ENCODE results near the gene GALNT10.

GRCh38 chr5:154286557-154286956 lies 96.0 kb downstream of the GALNT10 start:
- TF ChIP-seq CTCF (IDR thresholded peaks at IDR 0.05; ENCODE audit: control extremely low read depth in 1 of 3, insufficient read depth in 1 of 3, low read depth in 1 of 3, low read length in 3 of 3) (no peak), TEAD4 (IDR thresholded peaks at IDR 0.05; ENCODE audit: low read depth, low read length) (no peak)
